ENCODE results near the gene USH2A.

Gene USH2A

DNA sequence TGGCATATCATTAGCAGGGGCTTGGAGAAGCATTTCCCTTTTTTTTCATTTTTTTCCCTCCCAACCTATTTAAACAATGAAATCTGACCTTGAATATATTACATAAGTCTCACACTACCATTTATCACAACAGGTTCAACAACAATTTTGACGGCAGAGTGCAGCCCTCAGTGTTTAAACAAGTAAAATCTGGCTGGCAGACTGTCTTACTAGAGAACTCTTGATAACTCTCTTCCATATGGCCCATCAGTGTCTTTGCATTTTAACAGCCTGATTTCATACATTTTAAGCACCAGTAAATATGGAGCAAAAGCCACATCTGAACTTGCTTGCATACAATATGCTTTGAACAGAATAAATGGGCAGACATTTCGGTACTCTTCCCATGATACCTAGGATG is 643.1 kb downstream of the USH2A start:
- H3K4me1 ChIP-seq = no peaks in the 10 kb centered on the region
- TF ChIP-seq, protein P1, sequence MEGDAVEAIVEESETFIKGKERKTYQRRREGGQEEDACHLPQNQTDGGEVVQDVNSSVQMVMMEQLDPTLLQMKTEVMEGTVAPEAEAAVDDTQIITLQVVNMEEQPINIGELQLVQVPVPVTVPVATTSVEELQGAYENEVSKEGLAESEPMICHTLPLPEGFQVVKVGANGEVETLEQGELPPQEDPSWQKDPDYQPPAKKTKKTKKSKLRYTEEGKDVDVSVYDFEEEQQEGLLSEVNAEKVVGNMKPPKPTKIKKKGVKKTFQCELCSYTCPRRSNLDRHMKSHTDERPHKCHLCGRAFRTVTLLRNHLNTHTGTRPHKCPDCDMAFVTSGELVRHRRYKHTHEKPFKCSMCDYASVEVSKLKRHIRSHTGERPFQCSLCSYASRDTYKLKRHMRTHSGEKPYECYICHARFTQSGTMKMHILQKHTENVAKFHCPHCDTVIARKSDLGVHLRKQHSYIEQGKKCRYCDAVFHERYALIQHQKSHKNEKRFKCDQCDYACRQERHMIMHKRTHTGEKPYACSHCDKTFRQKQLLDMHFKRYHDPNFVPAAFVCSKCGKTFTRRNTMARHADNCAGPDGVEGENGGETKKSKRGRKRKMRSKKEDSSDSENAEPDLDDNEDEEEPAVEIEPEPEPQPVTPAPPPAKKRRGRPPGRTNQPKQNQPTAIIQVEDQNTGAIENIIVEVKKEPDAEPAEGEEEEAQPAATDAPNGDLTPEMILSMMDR (IDR thresholded peaks at IDR 0.05) = no peak
- H3K36me3 ChIP-seq = no peaks in the 10 kb centered on the region
- H3K27me3 ChIP-seq = no peaks in the 10 kb centered on the region
- DNase-seq = no peak
- no peak overlapping the region for H3K4me3 ChIP-seq
- no peaks in the 10 kb centered on the region for H3K9me3 ChIP-seq
- no peak overlapping the region for H3K27ac ChIP-seq
- intact Hi-C loops (cut with DNase I; ENCODE audit: low total_unique reads) = no loop called here

DNA sequence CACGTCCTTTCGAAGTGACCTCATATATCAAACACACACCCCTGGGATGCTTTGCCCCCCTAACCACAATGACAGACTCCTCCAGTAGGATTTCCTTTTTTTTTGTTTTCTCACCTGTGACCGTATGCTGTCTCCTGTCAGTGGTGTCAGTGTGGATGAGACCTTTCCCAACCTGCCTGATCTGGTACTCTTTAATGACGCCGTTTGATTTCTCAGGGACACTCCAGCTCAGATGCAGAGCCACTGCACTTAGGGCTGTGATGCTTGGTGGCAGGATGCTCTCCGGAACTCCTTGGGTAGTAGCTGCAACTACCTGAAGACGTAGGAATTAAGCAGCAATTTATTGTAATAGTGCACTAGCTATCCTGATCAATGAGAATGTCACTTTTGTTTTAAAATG is 643.5 kb downstream of the USH2A start:
- Histone ChIP-seq H3K9me3 (no peaks in the 10 kb centered on the region), H3K4me1 (no peaks in the 10 kb centered on the region), H3K4me3 (no peak overlapping the region), H3K27ac (no peak overlapping the region), H3K27me3 (no peaks in the 10 kb centered on the region), H3K36me3 (no peaks in the 10 kb centered on the region)
- TF ChIP-seq, protein P1 (IDR thresholded peaks at IDR 0.05) = no peak
- intact Hi-C loops (cut with DNase I; ENCODE audit: low total_unique reads) = no loop called here
- DNase-seq = no peak

DNA sequence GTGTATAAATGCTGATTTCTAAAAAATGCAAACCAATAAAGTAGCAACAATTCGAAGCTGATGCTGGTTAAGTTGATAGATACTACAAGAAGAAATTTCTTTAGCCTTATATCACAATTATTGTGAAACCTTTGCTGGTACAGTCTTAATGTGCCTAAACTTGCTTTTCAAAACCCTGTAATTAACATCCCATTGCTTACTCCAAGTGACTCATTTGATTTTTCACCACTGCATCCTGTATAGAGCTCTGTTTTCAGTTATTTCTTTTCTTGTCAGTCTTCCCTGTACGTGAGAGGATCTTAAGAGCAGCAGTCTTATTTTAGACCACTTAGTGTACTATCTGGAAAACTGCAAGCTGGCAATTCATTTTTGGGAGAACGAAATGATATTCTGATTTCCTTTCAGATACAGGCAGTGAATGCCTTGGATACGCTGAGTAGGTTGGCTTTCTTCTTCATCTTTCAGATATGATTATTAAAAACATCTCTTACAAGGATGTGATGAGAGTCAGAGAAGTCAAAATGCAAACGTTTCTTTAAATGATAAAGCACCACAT is 645.8 kb downstream of the USH2A start:
- no peaks in the 10 kb centered on the region for H3K9me3 ChIP-seq
- intact Hi-C loops (cut with DNase I; ENCODE audit: low total_unique reads) = no loop called here
- H3K4me1 ChIP-seq = no peaks in the 10 kb centered on the region
- TF ChIP-seq, protein P1 (IDR thresholded peaks at IDR 0.05) = no peak
- H3K36me3 ChIP-seq = no peaks in the 10 kb centered on the region
- no peaks in the 10 kb centered on the region for H3K27me3 ChIP-seq
- no peak overlapping the region for H3K27ac ChIP-seq
- no peak overlapping the region for H3K4me3 ChIP-seq
- no peak for DNase-seq

DNA sequence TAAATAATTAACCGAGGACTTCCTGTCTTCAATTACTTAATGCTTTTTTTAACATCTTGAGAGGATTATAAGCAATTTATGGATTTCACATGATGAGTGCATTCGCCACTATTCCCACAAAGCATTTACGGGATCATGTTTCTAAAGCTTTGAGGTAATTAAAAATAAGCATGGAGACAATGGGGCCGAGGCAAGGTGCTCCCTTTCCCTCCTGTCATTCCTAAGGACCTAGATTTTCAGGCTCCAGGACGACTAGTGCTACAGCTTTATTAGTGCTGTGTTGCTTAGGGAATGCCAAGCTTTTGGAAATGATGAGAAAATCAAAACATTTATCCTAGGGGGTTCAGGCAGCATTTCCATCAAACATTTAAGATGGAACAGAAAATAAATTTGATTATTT is 646.9 kb downstream of the USH2A start:
- Histone ChIP-seq H3K36me3 (no peaks in the 10 kb centered on the region), H3K27ac (no peak overlapping the region), H3K27me3 (no peaks in the 10 kb centered on the region), H3K9me3 (no peaks in the 10 kb centered on the region), H3K4me3 (no peak overlapping the region), H3K4me1 (no peaks in the 10 kb centered on the region)
- intact Hi-C loops (cut with DNase I; ENCODE audit: low total_unique reads) = no loop called here
- TF ChIP-seq, protein P1 (IDR thresholded peaks at IDR 0.05) = no peak
- no peak for DNase-seq

DNA sequence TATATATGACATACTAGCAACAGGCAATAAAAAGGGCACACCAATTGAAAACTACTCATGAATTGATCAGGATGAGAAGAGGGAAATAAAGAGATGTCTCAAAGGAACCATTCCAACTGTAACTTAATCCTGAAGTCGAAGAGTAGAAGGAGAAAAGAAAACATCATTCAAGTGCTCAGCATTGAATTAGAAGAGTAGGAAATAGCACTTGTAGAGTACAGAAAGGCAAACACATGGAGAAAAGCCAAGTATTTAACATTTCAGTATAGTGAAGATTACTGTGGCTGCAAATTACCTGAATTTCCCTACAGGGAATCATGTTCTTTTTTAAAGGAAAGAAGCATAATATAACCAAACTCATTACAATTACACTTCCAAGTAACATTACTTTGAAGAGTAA is 651.1 kb downstream of the USH2A start:
- no peak for DNase-seq
- H3K27ac ChIP-seq = no peak overlapping the region
- H3K36me3 ChIP-seq = no peaks in the 10 kb centered on the region
- no peaks in the 10 kb centered on the region for H3K9me3 ChIP-seq
- TF ChIP-seq, protein P1 (IDR thresholded peaks at IDR 0.05) = no peak
- intact Hi-C loops (cut with DNase I; ENCODE audit: low total_unique reads) = no loop called here
- H3K27me3 ChIP-seq = no peaks in the 10 kb centered on the region
- no peak overlapping the region for H3K4me3 ChIP-seq
- no peaks in the 10 kb centered on the region for H3K4me1 ChIP-seq

DNA sequence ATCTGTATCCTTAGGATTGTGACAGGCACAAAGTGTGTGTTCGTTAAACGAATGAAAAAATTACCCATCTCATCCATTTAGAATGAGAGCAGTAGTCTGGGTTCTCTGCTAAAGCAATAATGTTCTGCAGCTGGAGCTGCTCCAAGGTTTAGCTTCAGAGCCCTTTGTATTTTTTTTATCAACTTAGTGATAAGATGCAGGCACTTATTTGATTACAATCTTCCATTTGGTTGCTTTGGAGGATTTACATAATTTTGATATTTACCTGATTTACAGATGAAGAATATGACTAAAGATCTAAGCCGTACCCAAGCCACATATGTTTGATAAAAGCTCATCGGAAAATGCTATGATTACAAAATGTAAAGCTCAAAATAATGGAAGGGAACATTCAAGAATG is 654.9 kb downstream of the USH2A start:
- Histone ChIP-seq H3K36me3 (no peaks in the 10 kb centered on the region), H3K4me1 (no peaks in the 10 kb centered on the region), H3K27me3 (no peaks in the 10 kb centered on the region), H3K27ac (no peak overlapping the region), H3K4me3 (no peak overlapping the region), H3K9me3 (no peaks in the 10 kb centered on the region)
- TF ChIP-seq, protein P1 (IDR thresholded peaks at IDR 0.05) = no peak
- no peak for DNase-seq
- intact Hi-C loops (cut with DNase I; ENCODE audit: low total_unique reads) = no loop called here
